ENCODE measurements around the gene SRSF3.

DNA sequence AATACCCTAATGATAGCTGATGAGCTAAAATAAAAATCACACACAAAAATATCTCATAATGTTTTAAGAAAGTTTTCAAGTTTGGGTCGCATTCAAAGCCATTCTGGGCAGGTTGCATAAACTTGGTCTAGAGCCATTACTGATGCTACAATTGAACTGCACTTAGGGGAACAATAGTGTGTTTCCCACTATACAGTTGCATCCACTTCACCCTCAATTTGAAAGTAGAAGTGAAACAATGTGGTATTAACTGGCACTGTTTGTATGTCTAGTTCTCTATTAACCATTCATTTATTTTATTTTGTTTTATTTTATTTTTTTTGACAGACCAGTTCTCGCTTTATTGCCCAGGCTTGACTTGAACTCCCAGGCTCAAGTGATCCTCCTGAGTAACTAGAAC lies 23.9 kb upstream of the SRSF3 start:
- no peak for TF ChIP-seq CTCF (IDR thresholded peaks at IDR 0.05; ENCODE audit: low read length)
- TF ChIP-seq EZH2 (IDR thresholded peaks at IDR 0.05; ENCODE audit: borderline replicate concordance, low read length) = no peak
